IMR-90 (cell line): Measurements from ENCODE around the gene LIPK. TPM values are rescaled to one million over a fixed set of nuclear protein-coding genes. Genes with fewer than 3 reads are reported as not detected.

Source experiments
- polyA plus RNA-seq, 3 experiments: library from polyadenylated mRNA; depleted of rRNA; stranded (reverse); fragments of >200 nt; gene quantifications; 2 replicates each; pipeline ENCODE4 v1.2.3, GENCODE V29; 2012; ENCODE audit warnings: low replicate concordance in 1 of 3
- total RNA-seq: library from RNA; depleted of rRNA; stranded (reverse); fragments of >200 nt; gene quantifications from 2 replicates; pipeline ENCODE4 v1.2.3, GENCODE V29; 2012; rRNA removed

Gene LIPK
- total and polyA plus RNA-seq, 2 of the 4 experiments (the other 2 are of a cell fraction), result not detected

Other genes with a start within 250 kb of the LIPK start
- 4.2 and 7.0 TPM in 2 replicates for gene RNLS, start 122.9 kb upstream of the LIPK start, total RNA-seq
- gene RNLS, start 122.9 kb upstream of the LIPK start, polyA plus RNA-seq (2012; rRNA removed), result 4.0 and 4.5 TPM in 2 replicates
- not detected in 2 replicates for gene LIPJ, start 119.5 kb upstream of the LIPK start, total RNA-seq
- gene LIPJ, start 119.5 kb upstream of the LIPK start, polyA plus RNA-seq (2012; rRNA removed), result not detected in 2 replicates
- not detected in 2 replicates for gene LIPF, start 41.8 kb upstream of the LIPK start, total RNA-seq
- gene LIPF, start 41.8 kb upstream of the LIPK start, polyA plus RNA-seq (2012; rRNA removed), result not detected in 2 replicates
- gene LIPN, start 53.8 kb downstream of the LIPK start, total RNA-seq, result not detected in 2 replicates
- gene LIPN, start 53.8 kb downstream of the LIPK start, polyA plus RNA-seq (2012; rRNA removed), result not detected in 2 replicates
- gene LIPM, start 96.5 kb downstream of the LIPK start, total RNA-seq, result not detected in 2 replicates
- not detected in 2 replicates for gene LIPM, start 96.5 kb downstream of the LIPK start, polyA plus RNA-seq (2012; rRNA removed)
- not detected in 2 replicates for gene ANKRD22, start 145.6 kb downstream of the LIPK start, total RNA-seq
- gene ANKRD22, start 145.6 kb downstream of the LIPK start, polyA plus RNA-seq (2012; rRNA removed), result not detected in 2 replicates
- gene STAMBPL1, start 174.0 kb downstream of the LIPK start, total RNA-seq, result 28.1 and 32.8 TPM in 2 replicates
- gene STAMBPL1, start 174.0 kb downstream of the LIPK start, polyA plus RNA-seq (2012; rRNA removed), result 26.8 and 30.6 TPM in 2 replicates
- 757 and 978 TPM in 2 replicates for gene ACTA2, start 246.5 kb downstream of the LIPK start, total RNA-seq
- gene ACTA2, start 246.5 kb downstream of the LIPK start, polyA plus RNA-seq (2012; rRNA removed), result 1,117 and 1,235 TPM in 2 replicates